ENCODE measurements around the gene TTC16. TPM values are rescaled to one million over a fixed set of nuclear protein-coding genes. Genes with fewer than 3 reads are reported as not detected.

TTC16 gene
- total RNA-seq, 1 donor from 2014 or later, result 0.10 TPM

DNA sequence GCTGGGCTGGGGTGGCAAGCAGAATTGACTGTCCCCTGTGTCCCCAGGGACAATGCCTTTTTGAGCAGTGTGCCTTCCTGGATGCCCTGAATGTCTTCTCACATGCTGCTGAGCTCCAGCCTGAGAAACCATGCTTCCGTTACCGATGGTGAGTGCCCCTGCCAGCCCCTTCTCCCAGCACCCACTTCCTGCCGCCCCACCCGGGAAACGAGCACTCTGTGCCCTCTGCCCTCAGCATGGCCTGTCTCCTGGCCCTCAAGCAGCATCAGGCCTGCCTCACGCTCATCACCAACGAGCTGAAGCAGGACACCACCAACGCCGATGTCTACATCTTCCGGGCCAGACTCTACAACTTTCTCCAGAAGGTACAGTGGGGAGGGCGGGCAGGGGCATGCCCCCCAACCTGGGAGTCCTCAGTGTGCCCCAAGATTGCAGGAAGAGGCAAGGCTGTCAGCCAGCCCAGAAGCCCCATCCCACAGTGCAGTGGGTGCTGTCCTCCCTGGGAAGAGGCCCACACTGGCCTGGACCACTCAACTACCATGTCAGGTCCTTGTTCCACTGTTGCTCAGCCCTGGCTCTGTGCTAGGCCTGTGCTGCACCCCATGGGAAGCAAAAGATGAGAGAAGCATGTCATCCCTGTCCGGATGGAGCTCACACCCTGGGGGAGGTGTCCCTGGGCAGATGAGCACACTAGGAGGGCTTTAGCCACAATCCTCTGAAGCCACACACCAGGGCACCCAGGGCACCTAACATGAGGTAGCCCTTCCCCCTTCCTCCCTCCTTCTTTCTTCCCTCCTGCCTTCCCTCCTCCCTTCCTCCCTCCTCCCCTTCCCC is 4.4 kb downstream of the TTC16 start:
- no peak for DNase-seq (ENCODE audit: low read depth)

DNA sequence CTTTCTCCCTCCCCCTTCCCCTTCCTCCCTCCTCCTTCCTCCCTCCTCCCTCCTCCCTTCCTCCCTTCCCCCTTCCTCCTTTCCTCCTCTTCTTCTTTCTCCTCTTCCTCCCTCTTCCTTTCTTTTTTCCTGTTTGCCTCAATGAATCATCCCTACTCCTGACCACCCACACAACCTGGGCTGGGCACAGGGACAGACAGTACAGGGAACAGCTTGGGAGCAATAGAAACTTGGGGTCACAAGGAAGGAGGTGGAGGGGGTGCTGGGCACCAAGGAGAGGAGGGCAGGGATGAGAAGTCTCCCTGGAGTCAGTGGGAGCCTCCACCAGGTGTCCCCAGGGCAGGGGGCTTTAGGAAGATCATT is 5.0 kb downstream of the TTC16 start:
- DNase-seq (ENCODE audit: low read depth), result peak; percentile 15

GRCh38 chr9:127721391-127721821 is 5.5 kb downstream of the TTC16 start:
- peak; percentile 65 for DNase-seq (ENCODE audit: low read depth)

DNA sequence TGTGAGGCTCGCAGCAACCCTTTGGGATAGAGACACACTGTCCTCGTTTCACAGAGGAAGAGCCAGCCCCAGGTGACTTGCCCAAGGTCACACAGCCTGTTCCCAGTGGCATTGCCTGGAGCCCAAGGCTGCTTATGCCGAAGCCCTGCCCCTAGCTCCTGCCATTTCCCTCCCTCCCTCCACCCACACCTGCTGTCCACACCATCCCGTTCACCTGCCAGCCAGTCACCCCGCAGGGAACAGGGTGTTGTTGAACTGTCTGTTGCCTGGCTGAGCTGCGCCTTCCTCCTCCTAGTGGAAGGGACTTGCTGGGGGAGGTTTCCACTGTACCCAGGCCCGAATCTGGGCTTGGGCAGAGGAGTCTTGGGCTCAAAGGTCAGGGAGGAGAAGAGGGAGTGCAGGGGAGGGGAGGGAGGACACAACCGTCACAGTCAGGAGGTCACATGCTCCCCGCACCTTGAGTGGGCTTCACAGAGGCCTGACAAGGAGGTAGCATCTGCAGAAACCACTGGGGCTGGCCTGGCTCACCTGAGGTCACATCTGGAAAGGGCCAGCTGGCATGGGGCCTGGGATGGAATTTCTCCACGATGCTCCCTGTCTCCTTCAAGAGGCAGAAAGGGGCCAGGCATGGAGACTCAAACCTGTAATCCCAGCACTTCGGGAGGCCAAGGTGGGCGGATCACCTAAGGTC is 6.3 kb downstream of the TTC16 start:
- DNase-seq (ENCODE audit: low read depth), result no peak

DNA sequence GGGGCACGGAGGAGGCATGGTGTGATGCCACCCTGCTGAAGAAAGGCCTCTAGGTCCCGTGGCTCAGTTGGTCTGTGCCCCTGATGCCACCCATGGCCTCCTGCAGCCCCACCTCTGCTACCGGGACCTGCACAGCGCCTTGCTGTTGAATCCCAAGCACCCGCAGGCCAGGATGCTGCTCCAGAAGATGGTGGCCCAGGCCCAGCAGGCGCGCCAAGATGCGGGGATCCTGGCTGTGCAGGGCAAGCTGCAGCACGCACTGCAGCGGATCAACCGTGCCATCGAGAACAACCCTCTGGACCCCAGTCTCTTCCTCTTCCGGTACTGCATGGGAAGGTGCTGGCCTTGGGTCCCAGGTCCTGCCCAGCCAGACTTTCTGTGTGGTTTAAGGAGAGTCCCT is 7.1 kb downstream of the TTC16 start:
- no peak for DNase-seq (ENCODE audit: low read depth)

- peak; percentile 7 for DNase-seq (ENCODE audit: low read depth)
These were observed 7.6 kb downstream of the TTC16 start for GRCh38 chr9:127723444-127723843.

GRCh38 chr9:127724012-127724411 is 8.1 kb downstream of the TTC16 start:
- no peak for DNase-seq (ENCODE audit: low read depth)

DNA sequence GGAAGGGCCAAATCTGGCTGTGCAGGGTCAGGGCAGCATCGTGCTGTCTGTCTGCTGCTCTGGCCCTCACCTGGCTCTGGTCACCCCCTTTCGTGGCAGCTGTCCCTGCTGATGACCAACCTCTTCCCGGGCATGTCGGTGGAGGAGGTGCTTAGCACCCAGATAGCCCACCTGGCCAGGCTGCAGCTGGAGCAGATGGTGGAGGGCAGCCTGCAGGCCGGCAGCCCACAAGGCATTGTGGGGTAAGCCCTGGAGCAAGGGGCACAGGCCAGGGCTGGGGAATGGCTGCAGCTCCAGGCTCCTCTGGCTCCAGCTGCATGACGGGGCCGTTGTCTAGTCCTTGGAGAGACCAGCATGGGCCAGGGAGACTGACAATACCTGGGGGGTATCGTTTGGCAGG is 11.0 kb downstream of the TTC16 start:
- DNase-seq (ENCODE audit: low read depth), result no peak

- DNase-seq (ENCODE audit: low read depth), result no peak
These were observed 12.9 kb downstream of the TTC16 start for GRCh38 chr9:127728808-127729207.

GRCh38 chr9:127729522-127730256 is 13.8 kb downstream of the TTC16 start:
- no peak for DNase-seq (ENCODE audit: low read depth)

DNA sequence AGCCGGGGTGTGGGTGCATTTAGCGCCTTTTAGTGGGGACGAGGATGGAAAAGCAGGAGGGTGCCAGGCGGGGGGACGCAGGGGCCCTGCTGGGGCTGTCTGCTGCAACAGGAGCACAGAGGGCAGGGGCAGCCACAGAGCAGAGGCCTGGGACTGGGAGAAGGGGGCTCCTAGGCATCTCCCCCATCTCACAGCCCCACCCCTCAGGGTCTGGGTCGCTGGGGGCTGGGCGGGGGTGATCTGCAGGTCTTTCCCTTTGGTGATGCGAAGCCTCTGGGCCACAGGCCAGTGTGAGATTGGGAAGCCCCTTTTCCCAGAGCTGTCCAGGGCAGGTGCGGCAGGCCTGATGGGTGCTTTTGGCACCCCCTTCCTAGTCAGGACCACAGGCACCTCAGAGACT is 14.4 kb downstream of the TTC16 start:
- no peak for DNase-seq (ENCODE audit: low read depth)

DNA sequence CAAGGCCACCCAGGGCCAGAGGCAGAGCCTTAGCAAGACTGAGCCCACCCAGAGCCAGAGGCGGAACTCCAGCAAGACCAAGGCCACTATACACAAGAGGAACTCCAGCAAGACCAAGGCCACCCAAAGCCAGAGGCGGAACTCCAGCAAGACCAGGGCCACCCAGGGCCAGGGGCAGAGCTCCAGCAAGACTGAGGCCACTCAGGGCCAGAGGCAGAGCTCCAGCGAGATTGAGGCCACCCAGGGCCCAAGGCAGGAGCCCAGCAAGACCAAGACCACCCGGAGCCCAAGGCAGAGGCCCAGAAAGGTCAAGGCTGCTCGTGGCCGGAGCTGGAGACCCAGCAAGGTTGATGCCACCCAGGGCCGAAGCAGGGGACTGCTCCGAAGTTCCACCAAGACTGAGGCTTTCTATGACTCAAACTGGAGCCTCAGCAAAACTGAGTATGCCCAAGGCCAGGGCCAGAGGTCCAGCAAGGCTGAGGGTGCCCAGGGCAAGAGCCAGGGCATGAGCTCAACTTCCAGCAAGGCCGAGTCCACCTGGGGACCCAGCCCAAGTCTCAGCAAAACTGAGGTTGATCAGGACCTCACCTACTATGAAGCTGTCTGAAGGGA is 15.0 kb downstream of the TTC16 start:
- no peak for DNase-seq (ENCODE audit: low read depth)

- no peak for DNase-seq (ENCODE audit: low read depth)
These were observed 16.1 kb downstream of the TTC16 start for GRCh38 chr9:127731938-127732337.

DNA sequence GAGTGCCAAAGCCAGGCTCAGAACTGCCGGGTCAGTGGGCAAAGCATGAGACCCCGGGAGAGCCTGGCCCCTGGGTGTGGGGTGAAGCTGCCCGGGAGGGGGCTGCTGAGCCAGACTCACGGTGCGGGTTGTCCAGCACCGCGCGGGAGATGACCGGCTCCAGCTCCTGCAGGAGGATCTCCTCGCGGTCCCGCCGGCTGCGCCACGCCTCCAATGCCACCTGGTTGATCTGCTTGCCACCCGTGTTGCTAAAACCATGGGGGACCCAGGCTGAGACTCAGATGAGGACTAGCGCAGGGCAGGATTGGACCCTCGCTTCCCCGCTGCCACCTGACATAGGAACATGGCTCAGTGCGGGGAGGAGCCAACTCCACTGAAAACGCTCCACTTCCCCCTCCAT is 16.6 kb downstream of the TTC16 start:
- no peak for DNase-seq (ENCODE audit: low read depth)

GRCh38 chr9:127733614-127734013 is 17.7 kb downstream of the TTC16 start:
- DNase-seq (ENCODE audit: low read depth), result no peak

- DNase-seq (ENCODE audit: low read depth), result no peak
These were observed 18.4 kb downstream of the TTC16 start for GRCh38 chr9:127734247-127734746.

DNA sequence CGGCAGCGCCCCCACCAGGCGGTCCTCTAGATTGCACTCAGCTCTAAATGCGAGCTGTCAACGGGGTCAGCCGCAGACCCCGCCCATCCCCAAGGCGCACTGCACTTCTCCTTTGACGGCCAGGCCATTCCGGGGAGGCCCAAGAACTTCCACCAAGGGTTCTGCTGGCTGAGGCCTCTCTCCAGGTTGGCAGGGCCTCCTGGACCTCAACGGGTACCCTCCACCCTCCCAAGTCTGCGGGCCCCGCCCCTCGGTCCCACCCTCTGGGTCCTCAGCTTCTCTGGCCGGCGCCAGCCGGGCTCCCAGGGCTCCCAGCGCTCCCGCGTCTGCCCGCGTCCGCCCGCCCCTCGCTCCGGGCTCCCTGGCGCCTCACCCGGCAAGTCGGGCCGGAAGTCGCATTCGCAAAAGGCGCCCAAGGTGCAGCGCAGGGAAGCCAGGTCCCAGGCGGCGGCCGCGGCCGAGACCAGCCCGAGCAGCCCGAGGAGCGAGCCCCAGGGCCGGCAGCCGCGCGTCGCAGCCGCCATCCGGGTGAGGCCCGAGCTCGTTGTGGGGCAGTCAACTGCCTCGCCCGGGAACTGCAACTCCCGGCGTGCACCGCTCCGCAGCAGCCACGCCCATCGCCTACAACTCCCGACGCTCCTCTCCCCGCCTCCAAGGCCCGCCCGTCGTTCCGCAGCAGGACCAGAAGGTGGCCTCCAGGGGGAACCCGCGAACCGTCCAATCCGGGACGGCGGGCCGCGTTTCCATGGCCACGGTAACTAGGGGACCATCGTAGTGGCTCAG is 19.1 kb downstream of the TTC16 start, which contains the start of gene TOR2A:
Gene TOR2A (minus strand): TSS at position 548 of the 783 bp plus-strand sequence. CDS start 24 bp downstream, at position 524.
- DNase-seq (ENCODE audit: low read depth), result peak; percentile 85

DNA sequence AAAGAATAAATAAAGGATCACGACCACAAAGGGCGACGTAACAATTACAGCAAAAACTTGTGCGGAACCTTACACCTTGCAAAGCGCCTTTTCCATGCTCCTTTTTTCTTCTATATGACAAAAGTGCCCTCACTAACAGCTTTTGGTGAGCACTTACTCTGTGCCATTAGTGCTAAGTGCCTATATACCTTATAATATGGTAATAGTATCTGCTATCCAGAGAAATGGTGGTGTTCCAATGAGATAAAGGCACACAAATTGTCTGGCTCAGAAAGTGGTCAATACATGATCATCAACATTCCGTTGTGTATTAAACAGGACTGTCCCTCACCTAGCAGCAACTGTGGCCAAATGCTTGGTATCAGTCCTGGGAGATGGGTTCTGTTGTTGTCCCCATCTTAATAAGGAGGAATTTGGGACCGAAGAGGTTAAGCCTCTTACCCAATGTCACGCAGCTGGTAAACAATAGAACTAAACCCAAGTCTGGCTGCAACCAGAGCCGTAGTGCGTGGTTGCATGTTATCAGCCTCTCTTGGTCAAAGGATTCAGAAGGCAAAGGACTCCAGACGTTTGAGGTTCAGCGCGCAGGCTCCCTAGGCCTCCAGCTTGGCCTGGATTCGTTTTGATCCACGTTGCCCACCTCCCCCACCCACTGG is 19.8 kb downstream of the TTC16 start:
- DNase-seq (ENCODE audit: low read depth), result no peak

GRCh38 chr9:127738666-127739065 is 22.8 kb downstream of the TTC16 start:
- DNase-seq (ENCODE audit: low read depth), result no peak

- DNase-seq (ENCODE audit: low read depth), result no peak
These were observed 23.9 kb downstream of the TTC16 start for GRCh38 chr9:127739614-127740330.
